IMR-90 (cell line): Measurements from ENCODE around the gene OR2H2. TPM values are rescaled to one million over a fixed set of nuclear protein-coding genes. Genes with fewer than 3 reads are reported as not detected.

Experiments used
- ATAC-seq: fragments of 200-7000 bp; cut with Tn5 transposase; 2 replicates; pipeline ENCODE4 v1.9.1; 2020; ENCODE audit warnings: low read depth, mild to moderate bottlenecking, moderate library complexity
- BruUV-seq: library from RNA; stranded (reverse); fragments of 400-500 nt; replicated peaks from 2 replicates; lab custom pipeline; 2021; lab: Mats Ljungman, UMichigan
- CTCF ChIA-PET: fragments of 300-600 bp; formaldehyde crosslinking; extraction: SDS; loops from one replicate; lab custom pipeline; 2021; ENCODE audit warnings: antibody characterized with exemption; lab: Yijun Ruan, JAX
- POLR2A ChIA-PET: fragments of 300-600 bp; sonication (Branson Sonifier 250); formaldehyde crosslinking; loops from one replicate; lab custom pipeline; 2022; ENCODE audit warnings: antibody characterized with exemption; ENCODE audit not compliant: unreplicated experiment; lab: Charles Lee
- DNase-seq: peaks from one replicate; pipeline ENCODE4 v3.0.0; 2013
- H2AFZ ChIP-seq: replicated peaks from 2 replicates; pipeline ENCODE3; 2013; ENCODE audit warnings: low read length, mild to moderate bottlenecking; ENCODE audit not compliant: poor library complexity
- H2AK5ac ChIP-seq: 2 replicates; pipeline ENCODE4 v1.6.1; 2013; ENCODE audit warnings: low read depth, low read length, inconsistent platforms
- H2AK9ac ChIP-seq: replicated peaks from 2 replicates; pipeline ENCODE3; 2013; ENCODE audit warnings: mild to moderate bottlenecking, low read depth, low read length, moderate library complexity; ENCODE audit not compliant: poor library complexity
- H2BK120ac ChIP-seq: 2 replicates; pipeline ENCODE4 v1.6.1; 2013; ENCODE audit warnings: low read depth, low read length, inconsistent platforms
- H2BK15ac ChIP-seq: 3 replicates; pipeline ENCODE4 v1.6.1; 2013; ENCODE audit warnings: low read depth, low read length, inconsistent platforms
- H2BK20ac ChIP-seq: 2 replicates; pipeline ENCODE4 v1.6.1; 2013; ENCODE audit warnings: low read depth, mild to moderate bottlenecking, inconsistent platforms, low read length, moderate library complexity
- H2BK5ac ChIP-seq: 2 replicates; pipeline ENCODE4 v1.6.1; 2013; ENCODE audit warnings: mild to moderate bottlenecking, low read depth, low read length, inconsistent platforms; ENCODE audit not compliant: poor library complexity, severe bottlenecking
- H3K14ac ChIP-seq: replicated peaks from 2 replicates; pipeline ENCODE4 v1.6.1; 2013; ENCODE audit warnings: low read depth, low read length, inconsistent platforms
- H3K18ac ChIP-seq: 2 replicates; pipeline ENCODE4 v1.6.1; 2013; ENCODE audit warnings: low read depth, low read length, control low read depth
- H3K23ac ChIP-seq: 2 replicates; pipeline ENCODE4 v1.6.1; 2013; ENCODE audit warnings: low read depth, low read length, inconsistent platforms
- H3K27ac ChIP-seq: 2 replicates; pipeline ENCODE4 v1.5.1; 2013; ENCODE audit warnings: mild to moderate bottlenecking, control low read depth, low read length; ENCODE audit not compliant: insufficient read depth
- H3K27me3 ChIP-seq: 2 replicates; pipeline ENCODE4 v1.6.1; 2013; ENCODE audit warnings: low read length; ENCODE audit not compliant: control insufficient read depth, insufficient read depth
- H3K36me3 ChIP-seq: 2 replicates; pipeline ENCODE4 v1.6.1; 2013; ENCODE audit warnings: low read length, mixed read lengths; ENCODE audit not compliant: control insufficient read depth, insufficient read depth
- H3K4ac ChIP-seq: 2 replicates; pipeline ENCODE4 v1.6.1; 2013; ENCODE audit warnings: low read depth, low read length, inconsistent platforms
- H3K4me1 ChIP-seq: 2 replicates; pipeline ENCODE4 v1.6.1; 2013; ENCODE audit warnings: low read length, mixed read lengths; ENCODE audit not compliant: control insufficient read depth, insufficient read depth
- H3K4me2 ChIP-seq: 2 replicates; pipeline ENCODE4 v1.6.1; 2013; ENCODE audit warnings: low read depth, mild to moderate bottlenecking, control low read depth, low read length, moderate library complexity
- H3K4me3 ChIP-seq: 2 replicates; pipeline ENCODE4 v1.5.1; 2013; ENCODE audit warnings: low read depth, mild to moderate bottlenecking, control low read depth, low read length, moderate library complexity; ENCODE audit not compliant: insufficient read depth
- H3K56ac ChIP-seq: 2 replicates; pipeline ENCODE4 v1.6.1; 2013; ENCODE audit warnings: low read length, inconsistent platforms; ENCODE audit not compliant: insufficient read depth; ENCODE audit errors: extremely low read depth
- H3K79me1 ChIP-seq, 2 experiments: 2 replicates each; pipeline ENCODE4 v1.6.1; 2013; ENCODE audit warnings: low read length in 2 of 2, inconsistent platforms in 1 of 2, low read depth in 1 of 2
- H3K9ac ChIP-seq: 2 replicates; pipeline ENCODE4 v1.6.1; 2013; ENCODE audit warnings: low read depth, low read length, control low read depth
- H3K9me1 ChIP-seq: 2 replicates; pipeline ENCODE4 v1.6.1; 2013; ENCODE audit warnings: low read length, inconsistent platforms; ENCODE audit not compliant: insufficient read depth
- H3K9me3 ChIP-seq: 2 replicates; pipeline ENCODE4 v1.6.1; 2013; ENCODE audit warnings: low read length; ENCODE audit not compliant: control insufficient read depth, insufficient read depth
- H4K20me1 ChIP-seq: 2 replicates; pipeline ENCODE4 v1.6.1; 2013; ENCODE audit warnings: low read length, inconsistent platforms; ENCODE audit not compliant: insufficient read depth
- H4K5ac ChIP-seq: 2 replicates; pipeline ENCODE4 v1.6.1; 2013; ENCODE audit warnings: mild to moderate bottlenecking, low read depth, low read length, control low read depth
- H4K8ac ChIP-seq, 2 experiments: 2 replicates each; pipeline ENCODE4 v1.6.1; 2013; ENCODE audit warnings: low read depth in 2 of 2, low read length in 2 of 2, control low read depth in 1 of 2, inconsistent platforms in 1 of 2
- H4K91ac ChIP-seq: 2 replicates; pipeline ENCODE4 v1.6.1; 2013; ENCODE audit warnings: low read depth, low read length, inconsistent platforms; ENCODE audit not compliant: insufficient read depth
- BHLHE40 ChIP-seq: fragments of 150-350 bp; IDR thresholded peaks from 2 replicates; pipeline ENCODE4 v1.6.1; 2016; ENCODE audit warnings: mild to moderate bottlenecking, low read depth, low read length
- CHD1 ChIP-seq: IDR thresholded peaks from 2 replicates; pipeline ENCODE4 v1.6.1; 2012; ENCODE audit warnings: low read depth, low read length, improper control_type of control experiment
- MAFK ChIP-seq: IDR thresholded peaks from 2 replicates; pipeline ENCODE4 v1.6.1; 2012; ENCODE audit warnings: low read depth, low read length, improper control_type of control experiment
- POLR2A ChIP-seq: IDR thresholded peaks from 2 replicates; pipeline ENCODE4 v1.6.1; 2012; ENCODE audit warnings: mild to moderate bottlenecking, low read depth, low read length
- RAD21 ChIP-seq: IDR thresholded peaks from 2 replicates; pipeline ENCODE4 v1.6.1; 2012; ENCODE audit warnings: low read length, improper control_type of control experiment
- RCOR1 ChIP-seq: IDR thresholded peaks from 2 replicates; pipeline ENCODE4 v1.6.1; 2012; ENCODE audit warnings: mild to moderate bottlenecking, low read length, improper control_type of control experiment; ENCODE audit not compliant: insufficient replicate concordance
- SMC3 ChIP-seq: fragments of 150-350 bp; IDR thresholded peaks from 2 replicates; pipeline ENCODE4 v1.6.1; 2016; ENCODE audit warnings: low read depth, mild to moderate bottlenecking, antibody characterized with exemption, low read length, moderate library complexity
- WGBS, 2 experiments: methylation state at CpG; one replicate each; pipeline versions ENCODE4 v1.1.5 to v1.1.7; 2013; ENCODE audit warnings: missing lambda C conversion rate in 2 of 2; ENCODE audit not compliant: insufficient read length in 1 of 2; ENCODE audit errors: extremely low coverage in 2 of 2; 5-methylcytosine and 5-hydroxymethylcytosine counted together
- dilution Hi-C: fragments of 300-500 bp; cut with HindIII; formaldehyde crosslinking; loops from one replicate; pipeline ENCODE4 v1.14.3; 2018; ENCODE audit warnings: low sequenced_read_pairs; ENCODE audit not compliant: unreplicated experiment
- in situ Hi-C: fragments of 300-500 bp; cut with MboI; formaldehyde crosslinking; loops from 3 replicates; pipeline ENCODE4 v1.14.3; 2019; ENCODE audit warnings: low sequenced_read_pairs, inconsistent platforms, mixed read lengths
- intact Hi-C: fragments of 100-400 bp; cut with micrococcal nuclease; formaldehyde crosslinking; loops from 2 replicates; pipeline ENCODE4 v1.10.0; 2022
- polyA plus RNA-seq, 3 experiments: library from polyadenylated mRNA; depleted of rRNA; stranded (reverse); fragments of >200 nt; gene quantifications; 2 replicates each; pipeline ENCODE4 v1.2.3, GENCODE V29; 2012; ENCODE audit warnings: low replicate concordance in 1 of 3
- total RNA-seq: library from RNA; depleted of rRNA; stranded (reverse); fragments of >200 nt; gene quantifications from 2 replicates; pipeline ENCODE4 v1.2.3, GENCODE V29; 2012

The OR2H2 gene
- total and polyA plus RNA-seq, 2 of the 4 experiments (the other 2 are of a cell fraction): not detected

DNA sequence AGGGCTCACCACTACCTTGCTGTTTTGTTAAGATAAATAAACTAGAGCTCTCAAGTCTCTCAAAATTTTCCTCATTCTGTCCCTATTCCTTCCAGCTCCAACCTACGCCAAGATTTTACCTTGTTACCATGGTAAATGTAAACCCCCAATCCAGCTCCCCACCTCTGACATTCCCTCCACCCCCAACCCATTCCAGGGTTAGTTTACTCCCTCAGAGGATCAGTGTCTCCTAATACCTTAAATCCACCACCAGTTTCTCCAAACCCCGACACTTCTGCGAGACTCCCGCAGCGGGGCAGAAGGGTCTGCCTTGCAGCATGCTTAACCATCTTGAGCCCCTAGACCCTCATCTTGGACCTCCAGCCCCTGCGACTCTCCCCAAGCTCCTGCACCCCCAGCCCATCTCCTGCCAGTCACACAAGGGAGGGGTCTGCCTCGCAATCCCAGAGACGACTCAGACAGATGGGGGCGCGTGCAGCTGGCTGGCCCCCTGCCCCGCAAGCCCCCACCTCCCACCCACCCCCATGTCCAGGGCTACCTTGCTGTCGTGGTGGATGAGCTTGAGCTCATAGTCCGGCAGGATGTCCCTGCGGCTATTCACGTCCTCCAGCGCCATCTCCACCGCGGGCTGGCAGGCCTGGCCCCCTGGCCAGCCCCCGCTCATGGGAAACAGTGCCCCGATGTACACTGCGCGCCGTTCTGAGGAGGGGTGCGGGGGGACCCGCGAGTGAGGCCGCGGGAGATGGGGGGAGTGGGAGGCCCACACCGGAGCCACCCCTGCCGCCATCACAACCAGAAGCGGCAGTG, 42.2 kb downstream of the OR2H2 start:
- Histone ChIP-seq H3K9me3 (no peaks in the 10 kb centered on the region), H3K27me3 (no peaks in the 10 kb centered on the region), H3K4ac (peak overlapping the region; percentile 19; the same call in 1 of the 2 replicates), H3K14ac (peak overlapping the region; percentile 78), H2AK9ac (peak overlapping the region; percentile 92), H3K79me1 (peaks cover 30 to 60% of the 10 kb centered on the region in 2 experiments), H4K8ac (peak overlapping the region in 1 of 2 experiments; percentile 68; a peak in 2 of 4 replicates), H3K9ac (peak overlapping the region; percentile 82), H2BK20ac (no peak overlapping the region), H2BK15ac (no peak overlapping the region), H2BK120ac (no peak overlapping the region), H4K20me1 (peaks cover 4% of the 10 kb centered on the region), H2AK5ac (0 out of 2 replicates have a peak overlapping the region, but pooled peaks have one; percentile 20), H3K56ac (0 out of 2 replicates have a peak overlapping the region, but pooled peaks have one; percentile 37), H3K4me1 (peaks cover 14% of the 10 kb centered on the region), H4K91ac (no peak overlapping the region; the same call in 1 of the 2 replicates), H3K18ac (no peak overlapping the region), H3K27ac (peak overlapping the region; percentile 77), H3K4me3 (peak overlapping the region; percentile 72), H3K9me1 (peaks cover 17% of the 10 kb centered on the region), H2BK5ac (no peak overlapping the region), H3K4me2 (peak overlapping the region; percentile 76), H3K23ac (peak overlapping the region; percentile 7; the same call in 1 of the 2 replicates), H4K5ac (no peak overlapping the region), H2AFZ (peak overlapping the region; percentile 96), H3K36me3 (peaks cover 15% of the 10 kb centered on the region)
- BruUV-seq: no TSS peak
- CTCF ChIA-PET: interaction anchor here (1.2 to 2.3 kb wide), 2 partner anchors 13 to 21 kb away, joined by 3 to 5 read pairs; no protein-coding TSS in a partner anchor
- POLR2A ChIA-PET: interaction anchor here (0.5 to 0.6 kb wide), 2 partner anchors 15 to 1832 kb away, joined by 3 to 4 read pairs; no protein-coding TSS in a partner anchor
- in situ Hi-C loops: no loop called here
- ATAC-seq: peak; percentile 0; the same call in 1 of the 2 replicates
- 16% methylated on average over 11 of the region's 31 CpGs; no CpG with 5 or more reads in 1 of the 2 experiments for WGBS, 2 experiments
- intact Hi-C loops: no loop called here
- no peak for DNase-seq
- TF ChIP-seq RAD21: no peak
- TF ChIP-seq MAFK: no peak
- TF ChIP-seq BHLHE40: no peak
- no peak for TF ChIP-seq CHD1
- TF ChIP-seq SMC3: no peak
- no peak for TF ChIP-seq RCOR1
- no peak for TF ChIP-seq POLR2A
- dilution Hi-C loops: no loop called here
